HEK293T (cell line): ENCODE results near the gene LTO1.

Experiments used
- CTCF ChIA-PET: fragments of 350-600 bp; formaldehyde crosslinking; extraction: SDS; loops from one replicate; lab custom pipeline; 2021; ENCODE audit warnings: antibody characterized with exemption, inconsistent platforms; lab: Yijun Ruan, JAX
- POLR2A ChIA-PET: fragments of 350-600 bp; formaldehyde crosslinking; extraction: SDS; loops from one replicate; lab custom pipeline; 2020; ENCODE audit warnings: antibody characterized with exemption, inconsistent platforms; lab: Yijun Ruan, JAX
- DNase-seq: peaks from one replicate; pipeline ENCODE4 v3.0.0; 2012; ENCODE audit warnings: mixed read lengths; ENCODE audit errors: extremely low spot score
- ARNT ChIP-seq: fragments of 450-650 bp; IDR thresholded peaks from 2 replicates; pipeline ENCODE4 v1.6.1; 2017; ENCODE audit warnings: mild to moderate bottlenecking
- BHLHE40 ChIP-seq: fragments of 450-650 bp; IDR thresholded peaks from 2 replicates; pipeline ENCODE4 v1.6.1; 2016; ENCODE audit warnings: mild to moderate bottlenecking, moderate library complexity, borderline replicate concordance
- CTBP1 ChIP-seq: fragments of 450-650 bp; IDR thresholded peaks from 2 replicates; pipeline ENCODE4 v1.6.1; 2016; ENCODE audit warnings: borderline replicate concordance
- ELF4 ChIP-seq: fragments of 450-650 bp; IDR thresholded peaks from 2 replicates; pipeline ENCODE4 v1.6.1; 2017; ENCODE audit warnings: antibody characterized with exemption
- FOXA1 ChIP-seq: fragments of 450-650 bp; IDR thresholded peaks from 2 replicates; pipeline ENCODE4 v1.6.1; 2016; ENCODE audit warnings: mild to moderate bottlenecking
- FOXK2 ChIP-seq: fragments of 450-650 bp; IDR thresholded peaks from 2 replicates; pipeline ENCODE4 v1.6.1; 2016; ENCODE audit warnings: mild to moderate bottlenecking
- FOXM1 ChIP-seq: fragments of 450-650 bp; IDR thresholded peaks from 2 replicates; pipeline ENCODE4 v1.6.1; 2017; ENCODE audit warnings: mild to moderate bottlenecking, borderline replicate concordance
- HDGF ChIP-seq: fragments of 450-650 bp; IDR thresholded peaks from 2 replicates; pipeline ENCODE4 v1.6.1; 2017; ENCODE audit warnings: antibody characterized with exemption, borderline replicate concordance
- L3MBTL2 ChIP-seq: fragments of 450-650 bp; conservative IDR thresholded peaks from 2 replicates; pipeline ENCODE4 v1.6.1; 2016; ENCODE audit warnings: mild to moderate bottlenecking
- LEF1 ChIP-seq: fragments of 450-650 bp; IDR thresholded peaks from 2 replicates; pipeline ENCODE4 v1.6.1; 2017; ENCODE audit warnings: mild to moderate bottlenecking, borderline replicate concordance
- NFRKB ChIP-seq: fragments of 450-650 bp; IDR thresholded peaks from 2 replicates; pipeline ENCODE4 v1.6.1; 2016; ENCODE audit warnings: mild to moderate bottlenecking, moderate library complexity
- SP1 ChIP-seq: fragments of 450-650 bp; IDR thresholded peaks from 2 replicates; pipeline ENCODE4 v1.6.1; 2017
- SUZ12 ChIP-seq: fragments of 450-650 bp; IDR thresholded peaks from 2 replicates; pipeline ENCODE4 v1.6.1; 2016; ENCODE audit warnings: mild to moderate bottlenecking
- TARDBP ChIP-seq: fragments of 450-650 bp; IDR thresholded peaks from 2 replicates; pipeline ENCODE4 v1.6.1; 2016
- ZNF384 ChIP-seq: fragments of 450-650 bp; IDR thresholded peaks from 2 replicates; pipeline ENCODE4 v1.6.1; 2016
- TF ChIP-seq, protein P1 (sequence below): fragments of 450-650 bp; IDR thresholded peaks from 2 replicates; pipeline ENCODE4 v1.6.1; 2016

Gene LTO1

DNA sequence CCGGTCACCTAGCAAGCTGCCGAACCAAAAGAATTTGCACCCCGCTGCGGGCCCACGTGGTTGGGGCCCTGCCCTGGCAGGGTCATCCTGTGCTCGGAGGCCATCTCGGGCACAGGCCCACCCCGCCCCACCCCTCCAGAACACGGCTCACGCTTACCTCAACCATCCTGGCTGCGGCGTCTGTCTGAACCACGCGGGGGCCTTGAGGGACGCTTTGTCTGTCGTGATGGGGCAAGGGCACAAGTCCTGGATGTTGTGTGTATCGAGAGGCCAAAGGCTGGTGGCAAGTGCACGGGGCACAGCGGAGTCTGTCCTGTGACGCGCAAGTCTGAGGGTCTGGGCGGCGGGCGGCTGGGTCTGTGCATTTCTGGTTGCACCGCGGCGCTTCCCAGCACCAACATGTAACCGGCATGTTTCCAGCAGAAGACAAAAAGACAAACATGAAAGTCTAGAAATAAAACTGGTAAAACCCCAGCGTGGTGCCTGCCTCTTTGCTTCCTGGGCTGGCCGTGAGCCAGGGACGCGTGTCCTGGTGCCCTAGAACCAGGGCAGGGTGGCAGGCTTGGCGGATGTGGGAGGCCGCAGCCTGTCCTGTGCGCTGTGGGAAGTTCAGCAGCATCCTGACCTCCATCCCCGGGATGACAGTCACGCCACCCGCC is 21.0 kb downstream of the LTO1 start:
- no peak for DNase-seq
- no peak for TF ChIP-seq CTBP1
- TF ChIP-seq LEF1: no peak
- TF ChIP-seq FOXM1: no peak
- TF ChIP-seq SP1: no peak
- TF ChIP-seq NFRKB: no peak
- TF ChIP-seq, protein P1, sequence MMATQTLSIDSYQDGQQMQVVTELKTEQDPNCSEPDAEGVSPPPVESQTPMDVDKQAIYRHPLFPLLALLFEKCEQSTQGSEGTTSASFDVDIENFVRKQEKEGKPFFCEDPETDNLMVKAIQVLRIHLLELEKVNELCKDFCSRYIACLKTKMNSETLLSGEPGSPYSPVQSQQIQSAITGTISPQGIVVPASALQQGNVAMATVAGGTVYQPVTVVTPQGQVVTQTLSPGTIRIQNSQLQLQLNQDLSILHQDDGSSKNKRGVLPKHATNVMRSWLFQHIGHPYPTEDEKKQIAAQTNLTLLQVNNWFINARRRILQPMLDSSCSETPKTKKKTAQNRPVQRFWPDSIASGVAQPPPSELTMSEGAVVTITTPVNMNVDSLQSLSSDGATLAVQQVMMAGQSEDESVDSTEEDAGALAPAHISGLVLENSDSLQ: no peak
- CTCF ChIA-PET: no interaction called here
- POLR2A ChIA-PET: interaction anchor here (1.3 kb wide), 1 partner anchor 13 kb away, joined by 3 read pairs; the partner anchor contains the start of gene CCND1

- POLR2A ChIA-PET: interaction anchor here (1.3 kb wide), 1 partner anchor 12 kb away, joined by 3 read pairs; the partner anchor contains the start of gene CCND1
- CTCF ChIA-PET: no interaction called here
- TF ChIP-seq HDGF: no peak
- no peak for TF ChIP-seq NFRKB
- TF ChIP-seq BHLHE40: no peak
- TF ChIP-seq, protein P1: no peak
- no peak for TF ChIP-seq ZNF384
- no peak for TF ChIP-seq L3MBTL2
- TF ChIP-seq CTBP1: no peak
- no peak for TF ChIP-seq FOXK2
- no peak for TF ChIP-seq LEF1
- TF ChIP-seq FOXM1: no peak
- TF ChIP-seq SUZ12: no peak
- TF ChIP-seq TARDBP: no peak
- no peak for TF ChIP-seq ARNT
- TF ChIP-seq FOXA1: no peak
- no peak for TF ChIP-seq SP1
- TF ChIP-seq ELF4: no peak
- no peak for DNase-seq
Observed at GRCh38 chr11:69653406-69653960, 21.7 kb downstream of the LTO1 start.

GRCh38 chr11:69652999-69653398 is 22.2 kb downstream of the LTO1 start:
- POLR2A ChIA-PET: interaction anchor here (1.3 kb wide), 1 partner anchor 12 kb away, joined by 3 read pairs; the partner anchor contains the start of gene CCND1

DNA sequence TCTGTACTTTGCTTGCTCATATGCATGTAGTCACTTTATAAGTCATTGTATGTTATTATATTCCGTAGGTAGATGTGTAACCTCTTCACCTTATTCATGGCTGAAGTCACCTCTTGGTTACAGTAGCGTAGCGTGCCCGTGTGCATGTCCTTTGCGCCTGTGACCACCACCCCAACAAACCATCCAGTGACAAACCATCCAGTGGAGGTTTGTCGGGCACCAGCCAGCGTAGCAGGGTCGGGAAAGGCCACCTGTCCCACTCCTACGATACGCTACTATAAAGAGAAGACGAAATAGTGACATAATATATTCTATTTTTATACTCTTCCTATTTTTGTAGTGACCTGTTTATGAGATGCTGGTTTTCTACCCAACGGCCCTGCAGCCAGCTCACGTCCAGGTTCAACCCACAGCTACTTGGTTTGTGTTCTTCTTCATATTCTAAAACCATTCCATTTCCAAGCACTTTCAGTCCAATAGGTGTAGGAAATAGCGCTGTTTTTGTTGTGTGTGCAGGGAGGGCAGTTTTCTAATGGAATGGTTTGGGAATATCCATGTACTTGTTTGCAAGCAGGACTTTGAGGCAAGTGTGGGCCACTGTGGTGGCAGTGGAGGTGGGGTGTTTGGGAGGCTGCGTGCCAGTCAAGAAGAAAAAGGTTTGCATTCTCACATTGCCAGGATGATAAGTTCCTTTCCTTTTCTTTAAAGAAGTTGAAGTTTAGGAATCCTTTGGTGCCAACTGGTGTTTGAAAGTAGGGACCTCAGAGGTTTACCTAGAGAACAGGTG is 23.1 kb downstream of the LTO1 start:
- TF ChIP-seq SUZ12: no peak
- ChIA-PET POLR2A (no interaction called here), CTCF (no interaction called here)
- DNase-seq: no peak

More at GRCh38 chr11:69652999-69653398, 22.2 kb downstream of the LTO1 start:
- CTCF ChIA-PET: no interaction called here
- TF ChIP-seq FOXM1: no peak
- TF ChIP-seq, protein P1: no peak
- no peak for DNase-seq

DNA sequence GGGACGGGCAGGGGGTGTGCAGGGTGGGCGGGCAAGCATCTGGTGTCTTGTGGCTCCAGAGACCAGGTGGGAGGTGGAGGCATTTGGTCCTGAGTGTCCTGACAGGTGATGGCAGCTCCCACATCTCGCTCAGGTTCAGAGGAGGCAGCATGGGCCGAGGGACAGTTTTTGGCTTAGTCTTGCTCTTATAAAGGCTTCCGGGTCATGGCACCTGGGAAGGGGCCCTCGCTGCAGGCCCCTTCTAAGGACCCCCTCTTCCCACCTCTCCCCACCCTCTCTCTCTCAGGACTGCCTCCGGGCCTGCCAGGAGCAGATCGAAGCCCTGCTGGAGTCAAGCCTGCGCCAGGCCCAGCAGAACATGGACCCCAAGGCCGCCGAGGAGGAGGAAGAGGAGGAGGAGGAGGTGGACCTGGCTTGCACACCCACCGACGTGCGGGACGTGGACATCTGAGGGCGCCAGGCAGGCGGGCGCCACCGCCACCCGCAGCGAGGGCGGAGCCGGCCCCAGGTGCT is 24.3 kb downstream of the LTO1 start:
- ChIA-PET POLR2A (no interaction called here), CTCF (no interaction called here)
- TF ChIP-seq HDGF (no peak), FOXK2 (no peak), FOXA1 (no peak), ARNT (no peak), TARDBP (no peak), CTBP1 (no peak), NFRKB (no peak), L3MBTL2 (no peak), LEF1 (no peak), ZNF384 (no peak), SUZ12 (no peak), BHLHE40 (no peak), FOXM1 (no peak), ELF4 (no peak), SP1 (no peak)
- TF ChIP-seq, protein P1: no peak
- DNase-seq: no peak
